OCI-M1 (cell line): ENCODE data around the gene APOC3.

Experiments
- DNase-seq: peaks from one replicate; lab custom pipeline; 2025; lab: John Stamatoyannopoulos, UW

Gene APOC3

DNA sequence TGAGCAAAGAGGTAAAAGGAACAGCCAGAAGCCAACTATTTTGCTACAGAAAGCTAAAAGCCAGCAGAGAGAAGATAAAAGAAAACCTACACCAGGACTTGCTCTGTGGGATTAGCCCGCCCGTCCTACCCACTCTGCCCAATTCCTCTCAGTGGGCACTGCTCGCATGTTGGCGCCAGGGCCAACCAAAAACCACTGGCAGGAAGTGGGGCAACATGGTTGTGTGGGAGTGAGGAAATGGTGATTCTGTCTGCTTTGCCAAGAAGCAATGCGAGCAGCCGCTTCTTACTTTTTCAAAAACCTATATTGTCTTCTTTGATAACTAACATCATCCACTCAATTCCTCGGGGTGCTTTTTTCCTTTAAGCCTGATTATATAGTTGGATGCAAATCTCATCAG, 21.9 kb downstream of the APOC3 start:
- peak; percentile 39 for DNase-seq

DNA sequence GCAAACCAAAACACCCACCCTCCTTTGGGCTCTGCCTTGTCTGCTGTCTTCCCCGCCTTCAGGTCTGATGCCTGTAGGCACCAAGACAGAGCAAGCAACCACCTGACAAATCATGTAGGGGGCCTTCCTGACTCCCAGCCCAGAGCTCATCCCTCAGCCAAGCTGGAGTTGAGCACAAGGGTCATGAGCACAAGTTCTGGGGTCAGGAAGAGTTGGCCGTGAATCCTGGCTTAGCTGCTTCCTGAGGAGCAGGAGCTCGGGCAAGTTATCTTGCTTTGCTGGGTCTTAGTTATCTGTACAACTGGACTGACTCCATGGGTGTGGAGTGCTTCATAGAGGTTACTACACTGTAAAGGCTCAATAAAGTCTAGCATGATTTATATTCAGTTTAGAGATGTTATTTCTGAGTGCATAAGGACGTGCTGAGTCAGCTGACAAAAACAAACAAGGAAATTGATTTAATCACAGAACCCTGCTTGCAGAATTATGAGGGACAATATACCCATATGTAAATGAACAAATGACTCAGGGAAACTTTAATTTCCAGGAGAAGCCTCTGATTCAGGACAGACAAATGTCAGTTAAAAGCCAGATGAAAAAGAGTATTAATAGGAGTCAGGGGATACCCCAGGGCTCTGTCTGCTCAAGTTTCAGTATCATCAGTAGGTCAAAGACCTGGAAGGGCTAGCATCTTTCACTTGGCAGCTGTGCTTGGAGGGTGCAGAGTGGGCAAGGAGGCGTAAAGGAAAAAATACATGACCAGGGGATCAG, 22.7 kb downstream of the APOC3 start:
- DNase-seq = peak; percentile 51

DNA sequence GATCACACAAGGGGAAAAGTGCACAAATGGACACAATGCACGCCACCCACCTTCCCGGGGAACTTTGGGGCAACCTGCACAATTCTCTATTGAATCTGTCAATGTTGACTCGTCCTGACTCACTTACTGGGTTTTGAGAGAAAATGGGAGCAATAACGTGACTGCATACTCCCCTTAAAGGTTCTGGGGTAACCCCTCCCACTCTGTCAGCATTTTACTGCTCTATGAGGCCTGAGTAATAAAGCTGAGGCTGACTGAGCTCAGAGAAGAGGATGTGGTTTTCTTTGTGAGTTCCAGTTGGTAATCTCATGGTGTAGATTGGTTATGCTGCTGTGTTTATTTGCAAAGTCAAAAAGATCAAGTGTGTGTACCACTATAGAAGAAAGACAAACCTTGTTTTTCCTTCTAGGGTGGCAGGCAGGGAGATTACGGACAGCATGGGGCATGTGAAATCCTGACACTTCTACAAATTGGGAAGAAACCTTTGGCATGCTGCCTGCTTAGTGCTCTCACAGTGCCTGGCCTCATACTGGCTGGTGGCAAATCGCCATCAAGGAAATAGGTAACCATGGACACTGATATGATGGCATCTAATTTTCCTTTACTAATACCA, 23.9 kb downstream of the APOC3 start:
- DNase-seq = peak; percentile 85

GRCh38 chr11:116855413-116855812, 25.7 kb downstream of the APOC3 start:
- no peak for DNase-seq

DNA sequence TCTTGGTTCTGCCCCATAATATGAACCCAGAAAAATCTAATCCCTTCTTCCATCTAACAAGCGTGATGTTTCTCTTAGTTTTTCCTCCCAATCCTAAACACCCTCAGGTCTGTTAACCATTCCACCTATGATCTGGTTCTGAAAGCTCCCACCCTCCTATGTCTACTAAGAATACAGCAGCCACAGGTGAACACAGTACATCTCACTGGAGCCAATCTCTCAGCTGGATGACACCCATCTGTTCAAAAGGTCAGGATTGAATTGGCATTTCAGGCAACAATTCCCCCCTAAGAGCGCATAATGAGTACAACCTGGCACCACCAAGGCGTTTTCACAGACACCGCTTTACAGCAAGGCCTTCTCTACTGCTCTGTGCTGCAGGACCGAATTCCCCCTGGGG, 26.7 kb downstream of the APOC3 start:
- no peak for DNase-seq

GRCh38 chr11:116857316-116857715, 27.6 kb downstream of the APOC3 start:
- no peak for DNase-seq

- no peak for DNase-seq
Measured at GRCh38 chr11:116857936-116858335, 28.2 kb downstream of the APOC3 start.

GRCh38 chr11:116859175-116859574, 29.5 kb downstream of the APOC3 start:
- DNase-seq = no peak

GRCh38 chr11:116860303-116860702, 30.6 kb downstream of the APOC3 start:
- DNase-seq = no peak

DNA sequence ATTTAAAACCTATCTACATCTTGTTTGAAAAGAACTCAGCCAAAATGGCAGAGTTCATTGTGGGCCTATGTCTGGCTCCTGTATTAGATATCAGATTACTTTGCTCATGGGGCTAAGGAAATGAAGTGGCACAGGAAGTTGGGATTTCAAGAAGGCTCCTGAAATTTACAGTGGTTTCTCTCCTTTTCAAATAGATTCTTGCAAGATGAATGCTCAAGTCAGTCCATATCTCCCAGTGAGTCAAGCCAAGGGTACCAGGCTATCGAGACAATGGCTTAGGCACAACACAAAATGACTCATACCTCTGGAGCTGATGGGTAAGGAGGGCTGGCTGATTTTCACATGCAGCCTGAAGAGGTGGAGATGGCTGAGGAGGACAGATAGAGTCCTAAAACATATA, 31.8 kb downstream of the APOC3 start:
- no peak for DNase-seq

- DNase-seq = no peak
Measured at GRCh38 chr11:116862185-116862584, 32.5 kb downstream of the APOC3 start.

DNA sequence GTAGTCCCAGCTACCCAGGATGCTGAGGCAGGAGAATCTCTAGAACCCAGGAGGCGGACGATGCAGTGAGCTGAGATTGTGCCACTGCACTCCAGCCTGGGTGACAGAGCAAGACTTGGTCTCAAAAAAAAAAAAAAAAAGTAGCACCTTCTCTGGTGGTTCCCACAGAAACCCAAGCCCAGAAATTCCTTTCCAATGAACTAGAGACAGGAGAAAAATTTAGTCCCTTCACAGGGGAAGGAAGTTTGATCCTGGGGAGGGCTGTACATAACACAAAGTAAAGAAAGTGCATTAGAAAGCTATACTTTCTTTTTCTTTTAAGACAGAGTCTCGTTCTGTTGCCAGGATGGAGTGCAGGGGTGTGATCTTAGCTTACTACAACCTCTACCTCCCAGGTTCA, 33.2 kb downstream of the APOC3 start:
- DNase-seq = no peak

GRCh38 chr11:116864531-116864930, 34.8 kb downstream of the APOC3 start:
- DNase-seq = no peak

GRCh38 chr11:116865696-116866095, 36.0 kb downstream of the APOC3 start:
- no peak for DNase-seq

DNA sequence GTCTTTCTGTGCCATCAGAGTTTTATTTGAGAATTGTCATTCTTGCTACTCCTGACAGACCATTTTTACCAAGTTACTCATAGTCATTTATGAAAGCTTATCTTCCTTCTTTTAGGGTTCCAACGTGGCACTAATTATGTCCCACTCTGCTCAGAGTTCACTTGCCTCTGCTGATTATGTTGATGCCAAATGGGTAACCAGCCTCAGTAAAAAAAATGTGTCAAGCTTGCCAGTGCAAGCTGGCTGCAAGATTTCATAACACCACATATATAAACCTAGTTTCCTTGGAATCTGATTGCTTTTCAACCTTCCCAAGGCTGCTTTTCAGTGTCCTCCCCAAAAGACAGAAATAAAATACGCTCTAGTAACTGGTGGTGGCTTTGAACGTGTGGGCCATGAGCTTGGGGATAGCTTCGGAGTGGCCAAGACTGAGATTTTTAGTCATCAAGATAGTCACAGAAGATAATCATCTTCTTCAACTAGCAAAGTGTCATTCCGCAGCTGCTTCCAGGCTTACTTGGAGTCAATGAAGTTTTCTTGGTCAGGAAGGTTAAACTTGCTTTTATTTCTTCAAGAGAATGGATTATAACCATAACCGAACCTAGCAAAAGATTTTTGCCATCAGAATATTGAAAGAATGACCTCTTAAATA, 37.2 kb downstream of the APOC3 start:
- no peak for DNase-seq

GRCh38 chr11:116867619-116868018, 37.9 kb downstream of the APOC3 start:
- DNase-seq = no peak

DNA sequence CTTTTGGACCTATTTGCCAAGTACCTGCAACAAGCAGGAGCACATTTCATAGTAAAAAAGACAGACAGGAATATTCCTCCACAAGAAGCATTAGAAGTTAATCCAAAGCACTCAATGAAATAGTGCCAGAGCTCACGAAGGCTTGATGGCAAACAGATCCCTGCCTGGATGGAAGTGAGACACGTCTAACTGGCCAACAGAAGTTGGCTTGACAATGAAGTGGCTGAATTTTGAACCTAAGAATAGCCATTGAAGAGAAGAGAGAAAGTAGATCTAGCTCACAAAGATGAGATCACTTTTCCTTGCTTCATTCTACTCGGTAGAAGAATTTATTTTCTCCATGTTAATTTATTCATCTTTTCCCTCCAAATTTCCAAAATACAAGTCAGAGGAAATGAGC, 38.4 kb downstream of the APOC3 start:
- DNase-seq = no peak

- no peak for DNase-seq
Measured at GRCh38 chr11:116869610-116870009, 39.9 kb downstream of the APOC3 start.

- DNase-seq = no peak
Measured at GRCh38 chr11:116870054-116870453, 40.3 kb downstream of the APOC3 start.

- DNase-seq = no peak
Measured at GRCh38 chr11:116871248-116871647, 41.5 kb downstream of the APOC3 start.

DNA sequence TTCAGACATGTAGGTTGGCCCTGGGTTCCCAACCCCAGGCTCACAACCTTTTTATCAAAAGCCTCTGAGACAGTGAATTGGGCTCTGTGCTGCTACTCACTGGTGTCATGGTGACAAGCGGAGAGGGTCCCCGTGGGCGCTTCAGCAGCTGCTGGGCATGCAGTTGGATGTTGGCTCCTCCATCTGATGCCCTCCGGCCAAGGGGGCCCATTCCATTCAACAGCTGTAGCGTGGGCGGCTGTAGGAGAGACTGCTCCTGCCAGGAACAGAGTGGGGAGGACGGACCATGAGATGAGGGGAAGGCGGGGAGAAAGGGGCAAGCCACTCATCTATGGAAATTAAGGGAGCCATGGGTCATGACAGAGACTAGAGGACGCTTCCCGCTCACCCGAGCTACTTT, 43.7 kb downstream of the APOC3 start:
- DNase-seq = no peak

GRCh38 chr11:116874251-116874650, 44.5 kb downstream of the APOC3 start:
- DNase-seq = no peak

DNA sequence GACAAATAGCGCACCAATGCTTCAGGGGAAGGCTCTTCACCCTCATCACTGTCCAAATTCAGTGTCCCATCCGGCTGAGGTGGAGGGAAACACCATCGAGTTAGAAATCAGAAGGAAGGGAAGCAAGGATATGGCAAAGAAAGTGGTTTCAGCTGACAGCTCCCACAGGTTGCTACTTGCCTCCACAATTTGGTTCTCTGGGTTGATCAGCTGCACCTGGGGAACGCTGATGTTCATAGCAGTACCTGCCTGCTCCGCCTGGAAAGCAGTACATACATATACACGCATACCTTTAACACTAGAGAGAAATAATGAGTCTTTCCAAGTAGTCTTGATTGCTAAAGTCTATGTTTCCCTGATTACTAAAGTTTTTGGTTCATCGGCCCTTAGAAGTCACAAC, 45.5 kb downstream of the APOC3 start:
- no peak for DNase-seq
